K562 (cell line): ENCODE data around the gene SCG5. TPM values are rescaled to one million over a fixed set of nuclear protein-coding genes. Genes with fewer than 3 reads are reported as not detected.

Experiments used
- ATAC-seq: fragments of 200-7000 bp; cut with Tn5 transposase; 3 replicates; pipeline ENCODE4 v1.9.1; 2020; ENCODE audit warnings: moderate library complexity
- BruUV-seq: library from RNA; stranded (reverse); fragments of 400-500 nt; replicated peaks from 2 replicates; lab custom pipeline; 2021; lab: Mats Ljungman, UMichigan
- CTCF ChIA-PET: fragments of 300-600 bp; formaldehyde crosslinking; extraction: SDS; loops from one replicate; lab custom pipeline; 2021; ENCODE audit warnings: low intra/inter-chr PET ratio; lab: Yijun Ruan, JAX
- POLR2A ChIA-PET: fragments of 300-600, 350-650 bp; sonication (Branson Sonifier 250); formaldehyde crosslinking; extraction: SDS; loops from one replicate; lab custom pipeline; 2021; ENCODE audit warnings: antibody characterized with exemption, inconsistent platforms; lab: Yijun Ruan, JAX
- DNase-seq, 4 experiments: peaks; one replicate each; pipeline versions ENCODE4 v3.0.0 to v3.0.0-alpha.2; 2011 to 2018; ENCODE audit warnings: low spot score in 3 of 4, mixed read lengths in 3 of 4; ENCODE audit errors: extremely low read depth in 1 of 4
- FAIRE-seq: peaks from 2 replicates; lab custom pipeline; 2011; peaks lifted over from hg19 to GRCh38; lab: Jason Lieb, UNC
- H2AFZ ChIP-seq: 2 replicates; pipeline ENCODE4 v1.6.0; 2011; ENCODE audit warnings: low read depth, low read length, control low read depth, inconsistent platforms
- H3K27ac ChIP-seq: fragments of 200-600 bp; 3 replicates; pipeline ENCODE4 v1.8.0; 2011; ENCODE audit warnings: low read depth, mild to moderate bottlenecking, control low read depth, inconsistent platforms, low read length, moderate library complexity, mixed read lengths; ENCODE audit errors: extremely low read depth
- H3K27me3 ChIP-seq, 2 experiments: fragments of 300-600 bp in 1 of 2; 2 replicates in 1 of 2; 3 replicates in 1 of 2; pipeline versions ENCODE4 v1.6.0 to v1.8.0; 2011; ENCODE audit warnings: inconsistent platforms in 2 of 2, low read length in 2 of 2, mild to moderate bottlenecking in 1 of 2, mixed read lengths in 1 of 2, moderate library complexity in 1 of 2; ENCODE audit not compliant: control insufficient read depth in 2 of 2, insufficient read depth in 2 of 2
- H3K36me3 ChIP-seq: fragments of 300-600 bp; 3 replicates; pipeline ENCODE4 v1.8.0; 2011; ENCODE audit warnings: mild to moderate bottlenecking, low read length, inconsistent platforms; ENCODE audit not compliant: control insufficient read depth, insufficient read depth
- H3K4me1 ChIP-seq, 2 experiments: fragments of 200-600 bp in 1 of 2; replicated peaks in 1 of 2; 2 replicates in 1 of 2; 3 replicates in 1 of 2; pipeline versions ENCODE4 v1.5.1 to v1.8.0; 2011; ENCODE audit warnings: inconsistent platforms in 2 of 2, low read length in 2 of 2, mild to moderate bottlenecking in 1 of 2, mixed read lengths in 1 of 2, moderate library complexity in 1 of 2; ENCODE audit not compliant: control insufficient read depth in 2 of 2, insufficient read depth in 2 of 2
- H3K4me2 ChIP-seq: 2 replicates; pipeline ENCODE4 v1.6.1; 2011; ENCODE audit warnings: low read length, control low read depth, inconsistent platforms, mixed read lengths; ENCODE audit not compliant: insufficient read depth
- H3K4me3 ChIP-seq: fragments of 200-600 bp; sonication (generic), shearing (Covaris generic); 2 replicates; pipeline ENCODE4 v1.5.1; 2016; ENCODE audit warnings: control low read depth, inconsistent platforms
- H3K79me2 ChIP-seq: fragments of 200-600 bp; 3 replicates; pipeline ENCODE4 v1.8.0; 2011; ENCODE audit warnings: low read length, inconsistent platforms; ENCODE audit not compliant: control insufficient read depth, insufficient read depth
- H3K9ac ChIP-seq, 2 experiments: 2 replicates each; pipeline versions ENCODE4 v1.6.0 to v1.6.1; 2011; ENCODE audit warnings: low read depth in 2 of 2, low read length in 2 of 2, control low read depth in 1 of 2, inconsistent platforms in 1 of 2, mild to moderate bottlenecking in 1 of 2, mixed read lengths in 1 of 2; ENCODE audit not compliant: insufficient read depth in 1 of 2
- H3K9me1 ChIP-seq: one replicate; pipeline ENCODE4 v1.6.0; 2011; ENCODE audit warnings: inconsistent platforms, mild to moderate bottlenecking, low read length, moderate library complexity; ENCODE audit not compliant: control insufficient read depth, insufficient read depth
- H3K9me3 ChIP-seq: replicated peaks from 2 replicates; pipeline ENCODE4 v1.5.1; 2011; ENCODE audit warnings: low read depth, low read length, inconsistent platforms; ENCODE audit not compliant: control insufficient read depth, insufficient read depth
- H4K20me1 ChIP-seq: replicated peaks from 2 replicates; pipeline ENCODE4 v1.6.1; 2011; ENCODE audit warnings: low read length, inconsistent platforms, mixed read lengths; ENCODE audit not compliant: control insufficient read depth, insufficient read depth
- BRCA1 ChIP-seq, 2 experiments: fragments of 450-650 bp in 1 of 2; sonication (generic) in 1 of 2; formaldehyde crosslinking in 1 of 2; IDR thresholded peaks; 2 replicates each; pipeline versions ENCODE4 v1.5.0 to v1.6.1; 2017 to 2020; ENCODE audit warnings: mild to moderate bottlenecking in 1 of 2, missing genetic modification reagents in 1 of 2
- C11orf30 ChIP-seq: fragments of 450-650 bp; IDR thresholded peaks from 2 replicates; pipeline ENCODE4 v1.6.1; 2016; ENCODE audit warnings: low read depth, mild to moderate bottlenecking
- CBX8 ChIP-seq: fragments of 200-600 bp; sonication (generic); IDR thresholded peaks from 2 replicates; pipeline ENCODE4 v1.6.1; 2012; ENCODE audit warnings: borderline replicate concordance, mixed run types, low read depth, mild to moderate bottlenecking, moderate library complexity, mixed read lengths, low read length, control low read depth, inconsistent platforms; ENCODE audit not compliant: poor library complexity, severe bottlenecking; ENCODE audit errors: extremely low read depth
- SMAD1 ChIP-seq: fragments of 150-350 bp; IDR thresholded peaks from 2 replicates; pipeline ENCODE4 v1.6.1; 2014; ENCODE audit warnings: low read length, low read depth; ENCODE audit not compliant: partially characterized antibody
- SMARCC2 ChIP-seq: fragments of 450-650 bp; IDR thresholded peaks from 2 replicates; pipeline ENCODE4 v1.6.1; 2017; ENCODE audit warnings: antibody characterized with exemption, moderate library complexity, mild to moderate bottlenecking, low read depth
- TAF7 ChIP-seq: fragments of 450-650 bp; IDR thresholded peaks from 2 replicates; pipeline ENCODE4 v1.6.1; 2016; ENCODE audit warnings: missing genetic modification characterization, missing compliant biosample characterization
- ZC3H4 ChIP-seq: sonication (generic); formaldehyde crosslinking; IDR thresholded peaks from 2 replicates; pipeline ENCODE4 v1.9.0; 2021; ENCODE audit warnings: missing genetic modification reagents, borderline replicate concordance
- ZNF263 ChIP-seq: sonication (generic); formaldehyde crosslinking; IDR thresholded peaks from 2 replicates; pipeline ENCODE4 v1.8.0; 2022; ENCODE audit warnings: mild to moderate bottlenecking, missing genetic modification reagents, borderline replicate concordance
- ZNF584 ChIP-seq: fragments of 200-800 bp; sonication (Bioruptor generic); IDR thresholded peaks from 2 replicates; pipeline ENCODE4 v1.6.1; 2016; ENCODE audit warnings: low read depth, mild to moderate bottlenecking, missing genetic modification characterization, missing compliant biosample characterization
- WGBS: fragments of 100-300 bp; shearing (Covaris generic); methylation state at CpG from one replicate; pipeline ENCODE4 v1.1.6; 2016; ENCODE audit warnings: low coverage, mixed read lengths; ENCODE audit not compliant: insufficient coverage; ENCODE audit errors: missing lambda C conversion rate; 5-methylcytosine and 5-hydroxymethylcytosine counted together
- in situ Hi-C: fragments of 300-500 bp; cut with MboI; formaldehyde crosslinking; loops from 4 replicates; pipeline ENCODE4 v1.15.0; 2018; ENCODE audit warnings: inconsistent platforms, mixed read lengths
- intact Hi-C: fragments of 100-400 bp; cut with micrococcal nuclease; formaldehyde crosslinking; loops from 2 replicates; pipeline ENCODE4 v1.14.2; 2022
- polyA plus RNA-seq, 8 experiments: library from polyadenylated mRNA; depleted of rRNA in 4 of 8; stranded (reverse) in 5 of 8; unstranded in 3 of 8; fragments of >200 nt; fragmentation: Nextera tagmentation in 2 of 8; fragmentation: Illumina TruSeq in 1 of 8; extraction: Ambion mirVana in 2 of 8; extraction: Trizol in 1 of 8; gene quantifications; 2 replicates each; pipeline versions ENCODE4 v1.2.1 to v1.2.3, GENCODE V29; 2011 to 2014; ENCODE audit warnings: inconsistent platforms in 1 of 8, missing spikeins in 1 of 8
- total RNA-seq, 7 experiments: library from RNA; depleted of rRNA in 6 of 7; stranded (reverse); fragments of >200 nt in 6 of 7; fragmentation: Illumina TruSeq in 2 of 7; extraction: Trizol in 2 of 7; gene quantifications; 2 replicates each; pipeline versions ENCODE4 v1.2.1 to v1.2.3, GENCODE V29; 2011 to 2021; ENCODE audit warnings: low replicate concordance in 1 of 7
- TF ChIP-seq, protein P1 (sequence below), 3 experiments: fragments of 200-800 bp in 1 of 3; sonication (Bioruptor generic) in 1 of 3; sonication (generic) in 1 of 3; formaldehyde crosslinking in 1 of 3; IDR thresholded peaks; 2 replicates each; pipeline versions ENCODE4 v1.6.1 to v1.8.0; 2016 to 2022; ENCODE audit warnings: mild to moderate bottlenecking in 2 of 3, missing compliant biosample characterization in 2 of 3, missing genetic modification characterization in 2 of 3, missing genetic modification reagents in 1 of 3
- TF ChIP-seq, protein P2 (sequence below): fragments of 250-450 bp; sonication (Bioruptor Pico); IDR thresholded peaks from 2 replicates; pipeline ENCODE4 v1.9.0; 2021; ENCODE audit warnings: mild to moderate bottlenecking, inconsistent platforms

Gene SCG5
- total and polyA plus RNA-seq, 9 of the 15 experiments (the other 6 are each of a cell fraction or from before 2014, with no cell fraction given): 0.06 to 0.76 (median 0.28) TPM; not detected in 2

DNA sequence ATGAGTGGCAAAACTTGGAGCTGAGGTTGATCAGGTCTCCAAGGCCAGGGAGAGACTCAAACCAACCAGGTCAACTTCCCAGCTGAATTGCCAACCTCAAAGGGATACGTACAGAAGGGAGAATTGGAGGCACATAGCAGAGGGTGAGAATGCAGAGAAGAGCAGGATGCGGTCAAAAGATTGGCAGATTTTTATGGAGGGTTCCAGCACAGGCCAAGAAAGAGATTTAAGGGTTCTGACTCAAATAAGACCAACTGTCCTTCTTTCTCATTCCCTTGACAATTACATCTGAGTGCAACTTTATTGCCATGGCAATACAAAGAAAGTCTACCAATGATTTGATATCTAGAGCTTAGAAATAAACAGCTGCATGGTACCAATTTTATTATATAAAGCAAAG lies 33.2 kb downstream of the SCG5 start:
- ChIA-PET POLR2A (interaction anchor here (0.8 kb wide), 1 partner anchor 9 kb away, joined by 4 read pairs; no protein-coding TSS in a partner anchor), CTCF (no interaction called here)
- H2AFZ ChIP-seq: no peak overlapping the region
- H3K9me1 ChIP-seq: no peaks in the 10 kb centered on the region
- H3K4me2 ChIP-seq: no peak overlapping the region
- H3K4me1 ChIP-seq: peaks cover 0 to 3% of the 10 kb centered on the region in 2 experiments; a peak in 1 of 5 replicates
- TF ChIP-seq, protein P1, sequence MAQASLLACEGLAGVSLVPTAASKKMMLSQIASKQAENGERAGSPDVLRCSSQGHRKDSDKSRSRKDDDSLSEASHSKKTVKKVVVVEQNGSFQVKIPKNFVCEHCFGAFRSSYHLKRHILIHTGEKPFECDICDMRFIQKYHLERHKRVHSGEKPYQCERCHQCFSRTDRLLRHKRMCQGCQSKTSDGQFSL (CRISPR knock-in tag; IDR thresholded peaks at IDR 0.05): no peak
- TF ChIP-seq, protein P1 (tag; IDR thresholded peaks at IDR 0.05): no peak
- no peaks in the 10 kb centered on the region for H3K36me3 ChIP-seq
- 6% methylated on average over 2 of the region's 2 CpGs for WGBS
- H3K4me3 ChIP-seq: no peak overlapping the region
- intact Hi-C loops (no loop called here), in situ Hi-C loops (no loop called here)
- BruUV-seq: no TSS peak
- no peak overlapping the region for H3K27ac ChIP-seq
- no peaks in the 10 kb centered on the region for H3K79me2 ChIP-seq
- peaks cover 21 to 27% of the 10 kb centered on the region in 2 experiments; a peak in 4 of 5 replicates for H3K27me3 ChIP-seq
- H3K9ac ChIP-seq: no peak overlapping the region
- DNase-seq (no peak), ATAC-seq (no peak), FAIRE-seq (no peak)
- H4K20me1 ChIP-seq: no peaks in the 10 kb centered on the region
- H3K9me3 ChIP-seq: no peaks in the 10 kb centered on the region

DNA sequence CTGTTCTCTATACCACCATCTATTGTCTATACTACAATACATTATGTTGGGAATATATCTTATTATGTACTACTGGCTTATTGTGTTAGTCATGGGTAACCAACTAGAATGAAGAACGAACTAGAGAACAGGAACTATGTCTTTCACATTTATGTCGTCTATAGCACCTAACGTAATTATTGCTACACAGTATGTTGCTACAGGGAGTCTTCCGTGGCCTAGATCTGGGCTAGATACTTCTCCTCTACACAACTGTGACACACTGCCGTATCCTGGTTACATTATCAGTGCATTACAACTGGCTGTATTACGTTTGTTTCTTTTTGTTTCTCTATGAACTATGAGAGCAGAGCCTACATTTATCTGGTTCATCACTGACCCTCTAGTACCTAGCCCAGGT lies 34.0 kb downstream of the SCG5 start:
- Histone ChIP-seq H3K9me3 (no peaks in the 10 kb centered on the region), H3K9ac (no peak overlapping the region), H3K4me3 (no peak overlapping the region), H3K9me1 (no peaks in the 10 kb centered on the region), H3K4me2 (no peak overlapping the region), H2AFZ (no peak overlapping the region), H4K20me1 (no peaks in the 10 kb centered on the region), H3K36me3 (no peaks in the 10 kb centered on the region), H3K27ac (no peak overlapping the region), H3K4me1 (peaks cover 0 to 3% of the 10 kb centered on the region in 2 experiments; a peak in 1 of 5 replicates), H3K79me2 (no peaks in the 10 kb centered on the region), H3K27me3 (peaks cover 17 to 25% of the 10 kb centered on the region in 2 experiments; a peak in 4 of 5 replicates)
- no peak for DNase-seq
- in situ Hi-C loops (no loop called here), intact Hi-C loops (no loop called here)
- no peak for FAIRE-seq
- POLR2A ChIA-PET: no interaction called here
- no peak for ATAC-seq
- CTCF ChIA-PET: no interaction called here
- 2% methylated on average over 6 of the region's 6 CpGs for WGBS
- BruUV-seq: no TSS peak
- TF ChIP-seq ZNF263 (CRISPR knock-in tag) (no peak), CBX8 (no peak), BRCA1 (IDR thresholded peaks at IDR 0.05) (no peak), BRCA1 (CRISPR knock-in tag; IDR thresholded peaks at IDR 0.05) (no peak), ZNF584 (CRISPR knock-in tag) (no peak), C11orf30 (no peak), SMARCC2 (no peak), ZC3H4 (no peak), SMAD1 (no peak), TAF7 (tag) (no peak)
- TF ChIP-seq, protein P2, sequence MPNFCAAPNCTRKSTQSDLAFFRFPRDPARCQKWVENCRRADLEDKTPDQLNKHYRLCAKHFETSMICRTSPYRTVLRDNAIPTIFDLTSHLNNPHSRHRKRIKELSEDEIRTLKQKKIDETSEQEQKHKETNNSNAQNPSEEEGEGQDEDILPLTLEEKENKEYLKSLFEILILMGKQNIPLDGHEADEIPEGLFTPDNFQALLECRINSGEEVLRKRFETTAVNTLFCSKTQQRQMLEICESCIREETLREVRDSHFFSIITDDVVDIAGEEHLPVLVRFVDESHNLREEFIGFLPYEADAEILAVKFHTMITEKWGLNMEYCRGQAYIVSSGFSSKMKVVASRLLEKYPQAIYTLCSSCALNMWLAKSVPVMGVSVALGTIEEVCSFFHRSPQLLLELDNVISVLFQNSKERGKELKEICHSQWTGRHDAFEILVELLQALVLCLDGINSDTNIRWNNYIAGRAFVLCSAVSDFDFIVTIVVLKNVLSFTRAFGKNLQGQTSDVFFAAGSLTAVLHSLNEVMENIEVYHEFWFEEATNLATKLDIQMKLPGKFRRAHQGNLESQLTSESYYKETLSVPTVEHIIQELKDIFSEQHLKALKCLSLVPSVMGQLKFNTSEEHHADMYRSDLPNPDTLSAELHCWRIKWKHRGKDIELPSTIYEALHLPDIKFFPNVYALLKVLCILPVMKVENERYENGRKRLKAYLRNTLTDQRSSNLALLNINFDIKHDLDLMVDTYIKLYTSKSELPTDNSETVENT (CRISPR knock-in tag): no peak
